GM12878 (cell line): ENCODE results near the gene CCDC83. TPM values are rescaled to one million over a fixed set of nuclear protein-coding genes. Genes with fewer than 3 reads are reported as not detected.

Experiments used
- ATAC-seq: fragments of 200-7000 bp; cut with Tn5 transposase; 3 replicates; pipeline ENCODE4 v1.9.1; 2020; ENCODE audit warnings: mild to moderate bottlenecking, moderate library complexity
- BruUV-seq: library from RNA; stranded (reverse); fragments of 400-500 nt; replicated peaks from 2 replicates; lab custom pipeline; 2021; lab: Mats Ljungman, UMichigan
- CTCF ChIA-PET: fragments of 300-600 bp; sonication (Branson Sonifier 250); formaldehyde crosslinking; extraction: SDS; loops from one replicate; lab custom pipeline; 2021; ENCODE audit warnings: inconsistent platforms; lab: Yijun Ruan, JAX
- POLR2A ChIA-PET: fragments of 350-600 bp; formaldehyde crosslinking; extraction: SDS; loops from one replicate; lab custom pipeline; 2021; ENCODE audit warnings: inconsistent platforms; lab: Charles Lee
- RAD21 ChIA-PET: fragments of 300-600 bp; sonication (Branson Sonifier 250); formaldehyde crosslinking; loops from one replicate; lab custom pipeline; 2023; ENCODE audit warnings: antibody characterized with exemption; ENCODE audit not compliant: unreplicated experiment; lab: Charles Lee
- SMC1A ChIA-PET: fragments of 300-600 bp; sonication (Branson Sonifier 250); formaldehyde crosslinking; loops from one replicate; lab custom pipeline; 2023; ENCODE audit not compliant: unreplicated experiment, uncharacterized antibody; lab: Charles Lee
- DNase-seq: peaks from one replicate; pipeline ENCODE4 v3.0.0-alpha.2; 2011; ENCODE audit warnings: low read depth, low spot score
- FAIRE-seq: peaks from 3 replicates; lab custom pipeline; 2011; peaks lifted over from hg19 to GRCh38; lab: Jason Lieb, UNC
- H2AFZ ChIP-seq: 2 replicates; pipeline ENCODE4 v1.6.0; 2011; ENCODE audit warnings: low read depth, low read length, control low read depth; ENCODE audit not compliant: control insufficient read depth
- H3K27ac ChIP-seq: 2 replicates; pipeline ENCODE4 v1.5.1; 2011; ENCODE audit warnings: control low read depth; ENCODE audit not compliant: control insufficient read depth, insufficient read depth
- H3K27me3 ChIP-seq, 2 experiments: replicated peaks in 1 of 2; 2 replicates each; pipeline versions ENCODE4 v1.6.0 to v1.6.1; 2011; ENCODE audit warnings: low read length in 1 of 2; ENCODE audit not compliant: control insufficient read depth in 2 of 2, insufficient read depth in 2 of 2
- H3K36me3 ChIP-seq, 2 experiments: 2 replicates each; pipeline ENCODE4 v1.5.1; 2011; ENCODE audit warnings: low read length in 1 of 2; ENCODE audit not compliant: control insufficient read depth in 2 of 2, insufficient read depth in 2 of 2
- H3K4me1 ChIP-seq: 2 replicates; pipeline ENCODE4 v1.6.1; 2011; ENCODE audit warnings: mild to moderate bottlenecking, low read length, moderate library complexity, mixed read lengths; ENCODE audit not compliant: control insufficient read depth, insufficient read depth
- H3K4me2 ChIP-seq: 2 replicates; pipeline ENCODE4 v1.6.0; 2011; ENCODE audit warnings: control low read depth; ENCODE audit not compliant: control insufficient read depth, insufficient read depth
- H3K4me3 ChIP-seq: fragments of 200-600 bp; sonication (generic); 2 replicates; pipeline ENCODE4 v1.5.1; 2016
- H3K79me2 ChIP-seq: 2 replicates; pipeline ENCODE4 v1.6.0; 2011; ENCODE audit warnings: low read length; ENCODE audit not compliant: control insufficient read depth, insufficient read depth
- H3K9ac ChIP-seq: 2 replicates; pipeline ENCODE4 v1.8.0; 2011; ENCODE audit warnings: low read length, control low read depth, mixed read lengths; ENCODE audit not compliant: control insufficient read depth, insufficient read depth
- H3K9me3 ChIP-seq: replicated peaks from 3 replicates; pipeline ENCODE4 v1.5.1; 2011; ENCODE audit warnings: mild to moderate bottlenecking, low read length; ENCODE audit not compliant: control insufficient read depth, insufficient read depth
- H4K20me1 ChIP-seq: 2 replicates; pipeline ENCODE4 v1.6.0; 2011; ENCODE audit not compliant: control insufficient read depth, insufficient read depth
- BMI1 ChIP-seq: fragments of 450-650 bp; IDR thresholded peaks from 2 replicates; pipeline ENCODE4 v1.6.1; 2016; ENCODE audit warnings: mild to moderate bottlenecking, moderate library complexity, borderline replicate concordance
- CHD2 ChIP-seq: IDR thresholded peaks from 2 replicates; pipeline ENCODE4 v1.6.1; 2011; ENCODE audit warnings: low read depth, low read length, improper control_type of control experiment, borderline replicate concordance
- FOS ChIP-seq: IDR thresholded peaks from 3 replicates; pipeline ENCODE4 v1.6.1; 2011; ENCODE audit warnings: borderline replicate concordance; ENCODE audit not compliant: insufficient read length; ENCODE audit errors: extremely low read depth
- GATAD2B ChIP-seq: fragments of 450-650 bp; conservative IDR thresholded peaks from 2 replicates; pipeline ENCODE4 v1.6.1; 2017; ENCODE audit warnings: low read depth, mild to moderate bottlenecking, moderate library complexity
- IRF4 ChIP-seq: IDR thresholded peaks from 2 replicates; pipeline ENCODE4 v1.6.1; 2011; ENCODE audit warnings: low read depth, low read length
- JUNB ChIP-seq: IDR thresholded peaks from 2 replicates; pipeline ENCODE4 v1.6.1; 2016; ENCODE audit warnings: antibody characterized with exemption, mild to moderate bottlenecking
- LARP7 ChIP-seq: fragments of 450-650 bp; IDR thresholded peaks from 2 replicates; pipeline ENCODE4 v1.6.1; 2017; ENCODE audit warnings: mild to moderate bottlenecking
- MYB ChIP-seq: fragments of 150-350 bp; IDR thresholded peaks from 2 replicates; pipeline ENCODE4 v1.6.1; 2014; ENCODE audit warnings: mild to moderate bottlenecking, low read depth, low read length, borderline replicate concordance
- MYC ChIP-seq: IDR thresholded peaks from 2 replicates; pipeline ENCODE4 v1.6.1; 2011; ENCODE audit warnings: mild to moderate bottlenecking, low read length, moderate library complexity, inconsistent platforms; ENCODE audit not compliant: insufficient read depth, insufficient replicate concordance, insufficient read length, severe bottlenecking
- RBBP5 ChIP-seq: fragments of 200-600 bp; sonication (generic); conservative IDR thresholded peaks from 2 replicates; pipeline ENCODE4 v1.6.1; 2016
- SMAD1 ChIP-seq: fragments of 450-650 bp; IDR thresholded peaks from 2 replicates; pipeline ENCODE4 v1.6.1; 2018; ENCODE audit warnings: mild to moderate bottlenecking, low read depth; ENCODE audit not compliant: partially characterized antibody
- TCF3 ChIP-seq: IDR thresholded peaks from 2 replicates; pipeline ENCODE4 v1.6.1; 2012; ENCODE audit warnings: low read depth, mild to moderate bottlenecking, low read length, borderline replicate concordance; ENCODE audit not compliant: insufficient read depth
- YBX1 ChIP-seq: fragments of 450-650 bp; IDR thresholded peaks from 2 replicates; pipeline ENCODE4 v1.6.1; 2016; ENCODE audit warnings: antibody characterized with exemption
- WGBS: methylation state at CpG from one replicate; pipeline ENCODE4 v1.1.6; 2016; ENCODE audit warnings: low lambda C conversion rate; ENCODE audit not compliant: insufficient replicate concordance, insufficient coverage; ENCODE audit errors: missing lambda C conversion rate; 5-methylcytosine and 5-hydroxymethylcytosine counted together
- in situ Hi-C: fragments of 300-500 bp; cut with MboI; formaldehyde crosslinking; loops from 9 replicates; pipeline ENCODE4 v1.14.3; 2018; ENCODE audit warnings: mixed read lengths
- intact Hi-C: fragments of 100-400 bp; cut with micrococcal nuclease; formaldehyde crosslinking; loops from one replicate; pipeline ENCODE4 v1.14.2; 2022; ENCODE audit not compliant: unreplicated experiment
- polyA plus RNA-seq, 11 experiments: library from polyadenylated mRNA; depleted of rRNA in 4 of 11; unstranded in 6 of 11; stranded (reverse) in 5 of 11; fragments of >200 nt; fragmentation: Nextera tagmentation in 4 of 11; fragmentation: Illumina TruSeq in 1 of 11; extraction: Ambion mirVana in 4 of 11; extraction: Trizol in 1 of 11; gene quantifications; 1 replicate in 1 of 11; 2 replicates in 10 of 11; pipeline versions ENCODE4 v1.2.1 to v1.2.3, GENCODE V29; 2011 to 2016; ENCODE audit warnings: inconsistent platforms in 2 of 11, missing spikeins in 2 of 11, low read depth in 1 of 11
- total RNA-seq, 4 experiments: library from RNA; depleted of rRNA in 3 of 4; stranded (reverse); fragments of >200 nt in 3 of 4; fragmentation: Illumina TruSeq in 1 of 4; extraction: Trizol in 1 of 4; gene quantifications; 2 replicates each; pipeline versions ENCODE4 v1.2.1 to v1.2.3, GENCODE V29; 2013 to 2021
- TF ChIP-seq, protein P1 (sequence below): fragments of 450-650 bp; IDR thresholded peaks from 2 replicates; pipeline ENCODE4 v1.6.1; 2017; ENCODE audit warnings: mild to moderate bottlenecking, low read depth, inconsistent platforms; ENCODE audit not compliant: poor library complexity, severe bottlenecking
- TF ChIP-seq, protein P2 (sequence below): fragments of 450-650 bp; formaldehyde crosslinking; IDR thresholded peaks from 2 replicates; pipeline ENCODE4 v1.4.0; 2020; ENCODE audit warnings: mild to moderate bottlenecking, moderate library complexity

The CCDC83 gene
- total and polyA plus RNA-seq, 10 of the 15 experiments (the other 5 are each of a cell fraction or from before 2014, with no cell fraction given) = not detected

DNA sequence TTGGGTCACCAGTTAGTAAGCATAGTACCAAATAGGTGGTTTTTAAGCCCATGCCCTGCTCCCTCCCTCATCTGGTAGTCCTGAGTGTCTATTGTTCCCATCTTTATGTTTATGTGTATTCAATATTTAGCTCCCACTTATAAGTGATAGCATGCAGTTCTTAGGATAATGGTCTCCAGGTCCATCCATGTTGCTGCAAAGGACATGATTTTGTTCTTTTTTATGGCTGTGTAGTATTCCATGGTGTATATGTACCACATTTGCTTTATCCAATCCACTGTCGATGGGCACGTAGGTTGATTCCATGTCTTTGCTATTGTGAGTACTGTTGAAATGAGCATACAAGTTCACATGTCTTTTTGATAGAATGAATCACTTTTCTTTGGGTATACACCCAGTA, 26.0 kb upstream of the CCDC83 start:
- no peak for TF ChIP-seq CHD2
- TF ChIP-seq MYC = no peak
- no peak for TF ChIP-seq YBX1
- no peak for TF ChIP-seq BMI1
- TF ChIP-seq, protein P1, sequence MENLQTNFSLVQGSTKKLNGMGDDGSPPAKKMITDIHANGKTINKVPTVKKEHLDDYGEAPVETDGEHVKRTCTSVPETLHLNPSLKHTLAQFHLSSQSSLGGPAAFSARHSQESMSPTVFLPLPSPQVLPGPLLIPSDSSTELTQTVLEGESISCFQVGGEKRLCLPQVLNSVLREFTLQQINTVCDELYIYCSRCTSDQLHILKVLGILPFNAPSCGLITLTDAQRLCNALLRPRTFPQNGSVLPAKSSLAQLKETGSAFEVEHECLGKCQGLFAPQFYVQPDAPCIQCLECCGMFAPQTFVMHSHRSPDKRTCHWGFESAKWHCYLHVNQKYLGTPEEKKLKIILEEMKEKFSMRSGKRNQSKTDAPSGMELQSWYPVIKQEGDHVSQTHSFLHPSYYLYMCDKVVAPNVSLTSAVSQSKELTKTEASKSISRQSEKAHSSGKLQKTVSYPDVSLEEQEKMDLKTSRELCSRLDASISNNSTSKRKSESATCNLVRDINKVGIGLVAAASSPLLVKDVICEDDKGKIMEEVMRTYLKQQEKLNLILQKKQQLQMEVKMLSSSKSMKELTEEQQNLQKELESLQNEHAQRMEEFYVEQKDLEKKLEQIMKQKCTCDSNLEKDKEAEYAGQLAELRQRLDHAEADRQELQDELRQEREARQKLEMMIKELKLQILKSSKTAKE = no peak
- TF ChIP-seq MYB = no peak
- TF ChIP-seq FOS = no peak
- no peak for TF ChIP-seq GATAD2B
- no peak for TF ChIP-seq SMAD1
- TF ChIP-seq, protein P2, sequence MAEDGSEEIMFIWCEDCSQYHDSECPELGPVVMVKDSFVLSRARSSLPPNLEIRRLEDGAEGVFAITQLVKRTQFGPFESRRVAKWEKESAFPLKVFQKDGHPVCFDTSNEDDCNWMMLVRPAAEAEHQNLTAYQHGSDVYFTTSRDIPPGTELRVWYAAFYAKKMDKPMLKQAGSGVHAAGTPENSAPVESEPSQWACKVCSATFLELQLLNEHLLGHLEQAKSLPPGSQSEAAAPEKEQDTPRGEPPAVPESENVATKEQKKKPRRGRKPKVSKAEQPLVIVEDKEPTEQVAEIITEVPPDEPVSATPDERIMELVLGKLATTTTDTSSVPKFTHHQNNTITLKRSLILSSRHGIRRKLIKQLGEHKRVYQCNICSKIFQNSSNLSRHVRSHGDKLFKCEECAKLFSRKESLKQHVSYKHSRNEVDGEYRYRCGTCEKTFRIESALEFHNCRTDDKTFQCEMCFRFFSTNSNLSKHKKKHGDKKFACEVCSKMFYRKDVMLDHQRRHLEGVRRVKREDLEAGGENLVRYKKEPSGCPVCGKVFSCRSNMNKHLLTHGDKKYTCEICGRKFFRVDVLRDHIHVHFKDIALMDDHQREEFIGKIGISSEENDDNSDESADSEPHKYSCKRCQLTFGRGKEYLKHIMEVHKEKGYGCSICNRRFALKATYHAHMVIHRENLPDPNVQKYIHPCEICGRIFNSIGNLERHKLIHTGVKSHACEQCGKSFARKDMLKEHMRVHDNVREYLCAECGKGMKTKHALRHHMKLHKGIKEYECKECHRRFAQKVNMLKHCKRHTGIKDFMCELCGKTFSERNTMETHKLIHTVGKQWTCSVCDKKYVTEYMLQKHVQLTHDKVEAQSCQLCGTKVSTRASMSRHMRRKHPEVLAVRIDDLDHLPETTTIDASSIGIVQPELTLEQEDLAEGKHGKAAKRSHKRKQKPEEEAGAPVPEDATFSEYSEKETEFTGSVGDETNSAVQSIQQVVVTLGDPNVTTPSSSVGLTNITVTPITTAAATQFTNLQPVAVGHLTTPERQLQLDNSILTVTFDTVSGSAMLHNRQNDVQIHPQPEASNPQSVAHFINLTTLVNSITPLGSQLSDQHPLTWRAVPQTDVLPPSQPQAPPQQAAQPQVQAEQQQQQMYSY (CRISPR knock-in tag) = no peak
- no peak for TF ChIP-seq IRF4
- TF ChIP-seq RBBP5 = no peak
- no peak for TF ChIP-seq JUNB
- no peak for TF ChIP-seq TCF3
- no peak for TF ChIP-seq LARP7
- ATAC-seq (no peak), FAIRE-seq (no peak), DNase-seq (no peak)
- no peaks in the 10 kb centered on the region for H3K27me3 ChIP-seq
- H3K9ac ChIP-seq = no peak overlapping the region
- no peak overlapping the region for H3K4me3 ChIP-seq
- intact Hi-C loops = loop anchor here (5.0 kb wide), 2 partner anchors 137 to 232 kb away; no protein-coding TSS in a partner anchor
- 38% methylated on average over 2 of the region's 2 CpGs for WGBS
- no peak overlapping the region for H3K27ac ChIP-seq
- in situ Hi-C loops = loop anchor here (10.0 kb wide), 1 partner anchor 234 kb away; no protein-coding TSS in a partner anchor
- H4K20me1 ChIP-seq = no peaks in the 10 kb centered on the region
- no peak overlapping the region for H3K4me2 ChIP-seq
- SMC1A ChIA-PET = no interaction called here
- no peaks in the 10 kb centered on the region for H3K9me3 ChIP-seq
- RAD21 ChIA-PET = no interaction called here
- H3K79me2 ChIP-seq = no peaks in the 10 kb centered on the region
- CTCF ChIA-PET = interaction anchor here (1.0 kb wide), 1 partner anchor 586 kb away, joined by 4 read pairs; no protein-coding TSS in a partner anchor
- H2AFZ ChIP-seq = no peak overlapping the region
- POLR2A ChIA-PET = interaction anchor here (0.6 kb wide), 1 partner anchor 52 kb away, joined by 3 read pairs; no protein-coding TSS in a partner anchor
- H3K4me1 ChIP-seq = no peaks in the 10 kb centered on the region
- BruUV-seq = no TSS peak
- no peaks in the 10 kb centered on the region for H3K36me3 ChIP-seq
